Type B pancreatic cell (in vitro differentiated cells): Measurements from ENCODE around the gene GRB2. TPM values are rescaled to one million over a fixed set of nuclear protein-coding genes. Genes with fewer than 3 reads are reported as not detected.
A peak's percentile ranks its signal among the peaks of the same experiment; 100 is the strongest.

Source experiments
- DNase-seq: peaks from one replicate; pipeline ENCODE4 v3.0.0; 2021; ENCODE audit warnings: mixed read lengths; ENCODE audit not compliant: unreplicated experiment; ENCODE audit errors: extremely low spot score
- H3K27ac Mint-ChIP-seq: 2 replicates; pipeline ENCODE4 v1.8.0; 2021; ENCODE audit warnings: mild to moderate bottlenecking, mixed read lengths
- H3K27me3 Mint-ChIP-seq: 2 replicates; pipeline ENCODE4 v1.8.0; 2021; ENCODE audit warnings: mixed read lengths
- H3K36me3 Mint-ChIP-seq: 2 replicates; pipeline ENCODE4 v1.8.0; 2021; ENCODE audit warnings: mixed read lengths
- H3K4me1 Mint-ChIP-seq: one replicate; pipeline ENCODE4 v1.8.0; 2021; ENCODE audit warnings: mixed read lengths; ENCODE audit not compliant: unreplicated experiment
- H3K4me3 Mint-ChIP-seq: 2 replicates; pipeline ENCODE4 v1.8.0; 2021; ENCODE audit warnings: mild to moderate bottlenecking, mixed read lengths
- H3K9me3 Mint-ChIP-seq: 2 replicates; pipeline ENCODE4 v1.8.0; 2021; ENCODE audit warnings: mixed read lengths
- CTCF ChIP-seq: fragments of 200-600 bp; sonication (generic); conservative IDR thresholded peaks from 2 replicates; pipeline ENCODE4 v1.5.0; 2021; ENCODE audit warnings: antibody characterized with exemption, mild to moderate bottlenecking
- total RNA-seq: library from RNA; stranded (reverse); gene quantifications from 2 replicates; pipeline ENCODE4 v1.2.1, GENCODE V29; 2021; ENCODE audit warnings: low replicate concordance

The GRB2 gene
- total RNA-seq, 1 donor from 2014 or later = 65.3 TPM

GRCh38 chr17:75345514-75346167, 59.8 kb downstream of the GRB2 start:
- Mint-ChIP-seq H3K36me3 (no peaks in the 10 kb centered on the region), H3K27ac (peak overlapping the region; percentile 15), H3K4me3 (peak overlapping the region; percentile 55), H3K4me1 (peaks cover 50% of the 10 kb centered on the region), H3K27me3 (no peaks in the 10 kb centered on the region), H3K9me3 (no peaks in the 10 kb centered on the region)
- DNase-seq = no peak
- TF ChIP-seq CTCF = no peak

- Mint-ChIP-seq H3K27ac (no peak overlapping the region), H3K9me3 (no peaks in the 10 kb centered on the region), H3K36me3 (no peaks in the 10 kb centered on the region), H3K27me3 (no peaks in the 10 kb centered on the region), H3K4me1 (peaks cover 45% of the 10 kb centered on the region), H3K4me3 (no peak overlapping the region)
- DNase-seq = no peak
- no peak for TF ChIP-seq CTCF
Measured at GRCh38 chr17:75344666-75345065, 60.8 kb downstream of the GRB2 start.

GRCh38 chr17:75342996-75343395, 62.5 kb downstream of the GRB2 start:
- no peaks in the 10 kb centered on the region for H3K9me3 Mint-ChIP-seq
- H3K36me3 Mint-ChIP-seq = no peaks in the 10 kb centered on the region
- no peaks in the 10 kb centered on the region for H3K27me3 Mint-ChIP-seq
- H3K27ac Mint-ChIP-seq = no peak overlapping the region
- no peak overlapping the region for H3K4me3 Mint-ChIP-seq
- no peak for DNase-seq
- TF ChIP-seq CTCF = no peak
- peaks cover 49% of the 10 kb centered on the region for H3K4me1 Mint-ChIP-seq

- H3K27ac Mint-ChIP-seq = no peak overlapping the region
- H3K36me3 Mint-ChIP-seq = no peaks in the 10 kb centered on the region
- no peak for TF ChIP-seq CTCF
- peaks cover 39% of the 10 kb centered on the region for H3K4me1 Mint-ChIP-seq
- no peaks in the 10 kb centered on the region for H3K27me3 Mint-ChIP-seq
- H3K9me3 Mint-ChIP-seq = no peaks in the 10 kb centered on the region
- no peak for DNase-seq
- no peak overlapping the region for H3K4me3 Mint-ChIP-seq
Measured at GRCh38 chr17:75341784-75342486, 63.5 kb downstream of the GRB2 start.

GRCh38 chr17:75340631-75341030, 64.8 kb downstream of the GRB2 start:
- H3K27me3 Mint-ChIP-seq = no peaks in the 10 kb centered on the region
- H3K4me3 Mint-ChIP-seq = no peak overlapping the region
- no peaks in the 10 kb centered on the region for H3K36me3 Mint-ChIP-seq
- DNase-seq = no peak
- no peaks in the 10 kb centered on the region for H3K9me3 Mint-ChIP-seq
- H3K4me1 Mint-ChIP-seq = peaks cover 35% of the 10 kb centered on the region
- no peak overlapping the region for H3K27ac Mint-ChIP-seq
- no peak for TF ChIP-seq CTCF
